ENCODE measurements around the gene TLL2. TPM values are rescaled to one million over a fixed set of nuclear protein-coding genes. Genes with fewer than 3 reads are reported as not detected.

The TLL2 gene
- total and polyA plus RNA-seq, 2 donors (not counting 3 experiments of a cell fraction or from before 2014, with no cell fraction given) = 0.03 to 0.20 TPM

GRCh38 chr10:96465599-96465998 lies 48.1 kb downstream of the TLL2 start:
- Histone ChIP-seq H4K20me1 (replicated peaks; ENCODE audit: control insufficient read depth, extremely low read depth, insufficient read depth, low read length) (no peaks in the 10 kb centered on the region), H3K27ac (ENCODE audit: insufficient read depth, low read depth, low read length) (no peak overlapping the region), H3K9me1 (replicated peaks; ENCODE audit: control insufficient read depth, extremely low read depth, insufficient read depth, low read length) (no peaks in the 10 kb centered on the region), H2AFZ (ENCODE audit: low read depth, low read length) (no peak overlapping the region), H3K9ac (replicated peaks; ENCODE audit: extremely low read depth, insufficient read depth, low read length) (no peak overlapping the region), H3K4me1 (ENCODE audit: control insufficient read depth, extremely low read depth, insufficient read depth, low read length) (no peaks in the 10 kb centered on the region), H3K9me3 (replicated peaks; ENCODE audit: control insufficient read depth, insufficient read depth, low read length) (no peaks in the 10 kb centered on the region), H3K36me3 (ENCODE audit: control insufficient read depth in 2 of 2, extremely low read depth in 1 of 2, insufficient read depth in 2 of 2, low read length in 2 of 2) (no peaks in the 10 kb centered on the region), H3K4me2 (ENCODE audit: insufficient read depth, low read length) (no peak overlapping the region), H3K79me2 (ENCODE audit: control insufficient read depth, insufficient read depth, low read length) (no peaks in the 10 kb centered on the region), H3K4me3 (replicated peaks in 1 of 3; ENCODE audit: insufficient read depth in 1 of 3, low read depth in 1 of 3, low read length in 3 of 3) (no peak overlapping the region), H3K27me3 (ENCODE audit: control insufficient read depth in 2 of 2, insufficient read depth in 2 of 2, low read length in 2 of 2) (peaks cover 0 to 2% of the 10 kb centered on the region in 2 experiments)
- dilution Hi-C loops (cut with MboI; ENCODE audit: extremely low pct_ligation_motif_present, low sequenced_read_pairs) = no loop called here
- TF ChIP-seq MAX (IDR thresholded peaks at IDR 0.05; ENCODE audit: insufficient read depth, insufficient read length) = no peak
- TF ChIP-seq POLR2A (IDR thresholded peaks at IDR 0.05; ENCODE audit: low read depth, low read length) = no peak
- TF ChIP-seq JUN (IDR thresholded peaks at IDR 0.05; ENCODE audit: borderline replicate concordance, insufficient read depth, insufficient read length, low read depth) = no peak
- no peak for TF ChIP-seq POLR2AphosphoS5 (IDR thresholded peaks at IDR 0.05; ENCODE audit: insufficient read depth, low read depth, low read length)
- TF ChIP-seq EZH2 (IDR thresholded peaks at IDR 0.05; ENCODE audit: borderline replicate concordance, low read depth, low read length, severe bottlenecking) = no peak
- TF ChIP-seq CTCF (IDR thresholded peaks at IDR 0.05; ENCODE audit: extremely low read depth in 1 of 2, insufficient read depth in 1 of 2, low read depth in 1 of 2, low read length in 2 of 2) = no peak
- no peak for FAIRE-seq
- ChIA-PET CTCF (interaction anchor here (1.8 kb wide), 1 partner anchor 47 kb away, joined by 5 read pairs; the partner anchor contains the start of gene TLL2), POLR2A (no interaction called here)
- DNase-seq (ENCODE audit: low read depth, low spot score) = no peak
- intact Hi-C loops (cut with micrococcal nuclease) = no loop called here
- no TSS peak for BruUV-seq (replicated peaks)

- dilution Hi-C loops (cut with MboI; ENCODE audit: extremely low pct_ligation_motif_present, low sequenced_read_pairs) (no loop called here), intact Hi-C loops (cut with micrococcal nuclease) (no loop called here)
- Histone ChIP-seq H3K27me3 (ENCODE audit: control insufficient read depth in 2 of 2, insufficient read depth in 2 of 2, low read length in 2 of 2) (peaks cover 0 to 2% of the 10 kb centered on the region in 2 experiments), H3K36me3 (ENCODE audit: control insufficient read depth in 2 of 2, extremely low read depth in 1 of 2, insufficient read depth in 2 of 2, low read length in 2 of 2) (no peaks in the 10 kb centered on the region), H3K9me1 (replicated peaks; ENCODE audit: control insufficient read depth, extremely low read depth, insufficient read depth, low read length) (no peaks in the 10 kb centered on the region), H3K79me2 (ENCODE audit: control insufficient read depth, insufficient read depth, low read length) (no peaks in the 10 kb centered on the region), H3K4me1 (ENCODE audit: control insufficient read depth, extremely low read depth, insufficient read depth, low read length) (no peaks in the 10 kb centered on the region), H3K27ac (ENCODE audit: insufficient read depth, low read depth, low read length) (no peak overlapping the region), H2AFZ (ENCODE audit: low read depth, low read length) (no peak overlapping the region), H3K9me3 (replicated peaks; ENCODE audit: control insufficient read depth, insufficient read depth, low read length) (no peaks in the 10 kb centered on the region), H4K20me1 (replicated peaks; ENCODE audit: control insufficient read depth, extremely low read depth, insufficient read depth, low read length) (no peaks in the 10 kb centered on the region), H3K4me3 (replicated peaks in 1 of 3; ENCODE audit: insufficient read depth in 1 of 3, low read depth in 1 of 3, low read length in 3 of 3) (no peak overlapping the region), H3K9ac (replicated peaks; ENCODE audit: extremely low read depth, insufficient read depth, low read length) (no peak overlapping the region), H3K4me2 (ENCODE audit: insufficient read depth, low read length) (no peak overlapping the region)
- FAIRE-seq (no peak), DNase-seq (ENCODE audit: low read depth, low spot score) (no peak)
- no TSS peak for BruUV-seq (replicated peaks)
- ChIA-PET CTCF (no interaction called here), POLR2A (no interaction called here)
- TF ChIP-seq GATA2 (IDR thresholded peaks at IDR 0.05; ENCODE audit: insufficient read depth, insufficient read length, low read depth, low read length) (no peak), POLR2A (IDR thresholded peaks at IDR 0.05; ENCODE audit: low read depth, low read length) (no peak), MAX (IDR thresholded peaks at IDR 0.05; ENCODE audit: insufficient read depth, insufficient read length) (no peak), EZH2 (IDR thresholded peaks at IDR 0.05; ENCODE audit: borderline replicate concordance, low read depth, low read length, severe bottlenecking) (no peak), FOS (IDR thresholded peaks at IDR 0.05; ENCODE audit: borderline replicate concordance, insufficient read depth, low read length) (no peak), POLR2AphosphoS5 (IDR thresholded peaks at IDR 0.05; ENCODE audit: insufficient read depth, low read depth, low read length) (no peak), MYC (IDR thresholded peaks at IDR 0.05; ENCODE audit: low read depth, low read length) (no peak), CTCF (IDR thresholded peaks at IDR 0.05; ENCODE audit: extremely low read depth in 1 of 2, insufficient read depth in 1 of 2, low read depth in 1 of 2, low read length in 2 of 2) (no peak), JUN (IDR thresholded peaks at IDR 0.05; ENCODE audit: borderline replicate concordance, insufficient read depth, insufficient read length, low read depth) (no peak)
Observed at GRCh38 chr10:96463562-96463961, 50.2 kb downstream of the TLL2 start.
